CD4-positive, alpha-beta T cell treated with Interleukin-2 at 100 ng/mL for 4 hours (primary cell): Measurements from ENCODE around the gene COL17A1.

Experiments
- DNase-seq: peaks from one replicate; pipeline ENCODE4 v3.0.0-alpha.2; 2020; ENCODE audit warnings: low spot score

Gene COL17A1

GRCh38 chr10:104085801-104086400 lies at the start of gene COL17A1:
Gene COL17A1 (minus strand): TSS chr10:104085880. CDS start chr10:104080673, 5,207 bp downstream.
- DNase-seq: no peak

DNA sequence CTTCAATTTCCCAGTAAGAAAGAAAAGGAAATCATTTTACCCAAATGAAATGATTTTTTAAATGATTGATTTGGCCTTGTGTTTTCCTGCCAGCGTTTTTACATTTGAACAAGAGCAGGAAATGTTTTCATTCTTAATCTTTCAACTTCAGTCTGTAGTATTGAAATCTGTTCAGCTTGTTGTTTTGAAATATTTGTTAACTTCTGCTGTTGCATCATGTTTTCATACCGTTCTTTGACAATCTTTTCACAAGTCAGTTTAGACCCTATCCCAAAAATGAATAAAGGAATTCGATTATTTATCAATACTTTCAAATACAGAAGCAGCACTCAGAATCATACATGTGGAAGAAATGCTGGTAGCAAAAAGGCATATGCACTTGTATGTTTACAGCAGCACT lies 44.4 kb upstream of the COL17A1 start:
- no peak for DNase-seq

- no peak for DNase-seq
Observed at GRCh38 chr10:104128214-104128613, 42.5 kb upstream of the COL17A1 start.

DNA sequence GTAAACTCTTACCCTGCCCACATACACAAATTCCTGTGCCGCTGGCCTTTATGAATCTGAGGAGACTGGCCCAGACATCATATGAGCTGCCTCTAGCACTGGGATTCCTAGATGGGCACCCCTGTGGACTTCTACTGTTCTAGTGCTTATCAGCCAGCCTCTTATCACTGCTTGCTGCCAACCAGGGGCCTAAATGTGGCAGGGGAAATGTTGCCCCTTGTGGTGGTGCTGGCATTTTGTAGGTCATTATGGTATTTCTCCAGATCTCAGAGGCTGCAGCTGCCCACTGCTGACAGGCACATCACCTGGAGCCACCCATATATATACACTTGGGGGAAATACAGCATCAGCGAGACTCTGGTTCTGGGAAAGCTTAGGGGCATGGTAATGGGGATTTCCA lies 41.7 kb upstream of the COL17A1 start:
- DNase-seq: no peak

GRCh38 chr10:104123397-104123796 lies 37.7 kb upstream of the COL17A1 start:
- peak; percentile 36 for DNase-seq

- DNase-seq: no peak
Observed at GRCh38 chr10:104122225-104123107, 36.8 kb upstream of the COL17A1 start.

GRCh38 chr10:104121485-104122224 lies 36.0 kb upstream of the COL17A1 start, which contains the start of gene SFR1:
Gene SFR1 (plus strand): TSS chr10:104122171. CDS start chr10:104122184, 13 bp downstream.
- DNase-seq: peak; percentile 99

DNA sequence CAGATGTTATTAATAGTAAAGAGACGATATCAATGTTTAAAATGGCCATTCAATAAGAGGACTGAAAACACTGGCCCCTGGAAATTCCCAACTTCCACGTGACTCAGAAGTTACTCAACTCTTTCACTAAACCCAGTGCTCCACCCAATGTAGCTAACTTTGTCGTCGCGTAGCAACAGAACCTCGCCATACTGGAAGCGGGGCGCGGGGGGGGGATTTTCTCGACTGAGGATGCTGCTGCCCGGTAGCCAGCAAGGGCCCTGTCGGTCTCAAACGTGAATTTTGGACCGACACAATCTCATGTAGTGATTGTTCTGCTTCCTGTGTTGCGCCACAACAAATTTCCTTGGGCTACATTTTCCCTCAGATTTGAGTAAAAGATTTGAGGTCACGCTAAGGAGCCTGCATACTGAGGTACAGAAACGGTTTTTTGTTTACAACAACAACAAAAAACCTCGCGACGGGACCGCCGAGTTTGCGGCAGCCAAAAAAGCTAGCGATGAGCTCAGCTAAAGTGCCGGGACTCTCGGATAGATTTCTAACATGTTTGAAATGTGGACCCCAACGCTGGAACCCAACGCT lies 35.3 kb upstream of the COL17A1 start:
- DNase-seq: peak; percentile 97

DNA sequence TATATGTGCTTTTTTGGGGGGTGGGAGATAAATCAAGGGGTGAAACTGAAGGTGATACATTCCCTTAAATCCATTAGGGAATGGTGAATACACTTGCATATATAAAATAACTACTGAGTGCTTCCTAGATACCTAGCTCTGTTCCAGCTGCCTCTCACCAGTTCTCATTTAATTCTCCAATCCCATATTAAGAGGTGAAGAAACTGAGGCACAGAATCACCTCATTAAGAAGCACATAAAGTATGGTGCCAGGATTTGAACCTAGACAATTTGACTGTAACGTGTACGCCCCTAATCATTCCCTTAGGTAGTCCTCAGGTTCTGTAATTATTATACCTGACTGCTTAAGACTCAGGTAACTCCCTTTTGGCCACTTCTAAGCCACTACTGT lies 34.8 kb upstream of the COL17A1 start:
- DNase-seq: no peak

DNA sequence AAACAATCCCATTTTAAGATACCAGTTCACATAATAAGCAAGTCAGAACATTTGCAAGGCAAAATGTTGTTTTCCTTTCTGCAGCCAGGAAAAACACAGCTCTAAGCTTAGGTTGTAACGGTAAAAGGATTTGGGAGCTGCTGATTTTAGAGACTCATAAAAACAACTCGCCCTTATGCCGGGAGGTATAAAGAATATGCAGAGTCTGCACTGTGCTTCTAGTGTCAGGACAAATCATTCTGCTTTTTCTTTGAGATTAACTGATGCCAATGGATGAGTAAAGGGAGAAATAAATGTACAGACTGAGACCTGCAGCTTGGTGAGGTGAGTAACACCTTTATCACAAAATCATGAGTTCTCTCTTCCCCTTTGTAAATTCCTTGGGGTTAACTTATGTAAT lies 34.3 kb upstream of the COL17A1 start:
- DNase-seq: no peak

DNA sequence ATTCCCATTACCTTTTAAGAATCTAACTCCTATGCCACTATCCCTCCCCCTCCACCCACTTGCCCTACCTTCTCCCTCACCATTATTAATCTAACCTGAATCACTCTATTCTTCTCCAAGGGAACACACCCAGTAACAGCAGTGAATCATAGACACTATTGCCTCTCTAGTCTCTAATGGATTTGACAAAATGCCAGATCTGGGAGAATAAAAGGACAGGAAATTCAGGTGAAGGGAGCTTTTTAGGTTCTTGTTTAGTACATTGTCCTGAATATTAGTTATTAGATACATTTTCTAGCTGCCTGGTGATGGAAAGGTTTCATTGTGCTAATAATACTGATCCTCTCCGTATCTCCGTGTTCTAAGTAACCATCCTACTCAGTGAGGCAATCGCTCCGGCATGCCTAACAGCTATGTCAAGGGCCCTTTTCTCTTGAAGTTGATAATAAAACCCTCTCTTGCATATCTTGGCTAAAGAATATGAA lies 32.2 kb upstream of the COL17A1 start:
- DNase-seq: no peak

DNA sequence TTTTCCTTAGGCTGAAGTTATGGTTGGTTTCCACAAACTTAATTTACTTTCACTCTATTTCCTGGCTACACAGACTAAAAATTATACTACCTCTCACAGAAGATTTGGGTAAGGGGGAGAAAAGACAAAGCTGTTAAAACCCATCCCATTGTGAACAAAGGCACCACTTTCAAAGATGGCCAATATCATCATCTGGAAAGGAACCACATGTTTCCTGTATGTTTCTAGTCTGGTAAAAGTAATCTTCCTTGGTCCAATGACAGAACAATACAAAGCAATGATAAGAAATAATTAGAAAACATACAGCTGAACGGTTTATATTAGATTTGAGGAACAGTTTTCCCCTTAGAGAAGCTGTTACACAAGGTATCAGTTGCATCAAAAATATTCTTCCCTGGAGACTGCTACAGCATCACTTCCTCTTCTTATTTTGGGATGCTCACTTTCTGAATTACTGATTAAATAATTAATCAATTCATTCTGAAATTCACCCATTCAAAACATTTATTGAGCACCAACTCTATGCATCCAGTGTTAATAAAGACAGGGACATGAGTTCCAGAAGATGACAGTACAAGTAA lies 27.8 kb upstream of the COL17A1 start:
- no peak for DNase-seq

DNA sequence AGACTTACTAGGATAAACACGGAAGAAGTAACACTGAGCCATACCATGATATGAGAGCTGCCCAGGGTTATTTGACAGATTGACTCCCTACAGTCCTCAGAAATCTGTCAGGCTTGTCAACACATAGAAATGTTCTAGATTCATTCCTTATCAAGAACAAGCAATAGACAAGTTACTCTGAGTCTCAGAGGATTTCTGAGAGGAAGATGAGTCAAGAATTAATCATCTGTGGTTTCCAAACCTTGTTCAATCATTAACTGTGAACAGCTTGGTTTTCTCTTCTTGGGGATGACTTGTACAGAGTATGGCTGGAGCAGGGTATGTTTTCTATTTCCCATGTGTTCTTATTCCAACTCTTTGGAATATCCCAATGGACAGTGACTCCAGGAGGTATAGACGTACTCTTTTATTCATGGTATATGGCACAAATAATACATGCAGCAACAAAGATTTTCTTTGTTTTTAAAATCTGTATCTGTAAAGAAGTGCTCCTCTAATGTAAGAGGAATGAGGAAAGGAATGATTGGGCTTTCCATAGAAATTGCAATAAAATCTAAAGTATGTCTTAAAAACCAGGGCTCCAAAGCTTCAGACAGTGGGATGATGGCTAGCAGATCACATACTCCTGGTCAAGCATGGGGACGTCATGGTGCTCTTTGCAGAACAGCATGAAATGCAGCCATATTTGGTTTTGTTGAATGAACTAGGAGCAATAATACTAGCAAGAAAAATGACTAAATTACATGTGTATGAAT lies 24.4 kb upstream of the COL17A1 start:
- peak; percentile 39 for DNase-seq

- DNase-seq: no peak
Observed at GRCh38 chr10:104104926-104105325, 19.2 kb upstream of the COL17A1 start.

DNA sequence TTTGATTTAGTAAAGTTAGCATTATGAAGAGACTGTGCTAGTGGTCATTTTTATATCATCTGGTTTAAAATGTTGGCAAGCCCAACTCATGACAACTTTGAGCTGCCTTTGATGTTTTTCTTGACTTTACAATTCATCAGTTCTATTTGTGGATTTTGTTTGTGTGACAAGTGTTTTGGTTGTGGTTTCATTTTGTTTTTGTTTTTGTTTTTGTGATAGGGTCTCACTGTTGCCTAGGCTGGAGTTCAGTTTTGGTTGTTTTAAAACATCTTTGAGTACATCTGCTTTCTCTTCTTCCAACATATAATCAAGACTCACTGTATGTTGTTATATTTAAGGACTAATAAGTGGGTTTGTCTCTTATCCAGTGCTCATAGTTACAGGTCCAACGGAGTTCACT lies 18.7 kb upstream of the COL17A1 start:
- DNase-seq: no peak

- no peak for DNase-seq
Observed at GRCh38 chr10:104103956-104104355, 18.3 kb upstream of the COL17A1 start.

DNA sequence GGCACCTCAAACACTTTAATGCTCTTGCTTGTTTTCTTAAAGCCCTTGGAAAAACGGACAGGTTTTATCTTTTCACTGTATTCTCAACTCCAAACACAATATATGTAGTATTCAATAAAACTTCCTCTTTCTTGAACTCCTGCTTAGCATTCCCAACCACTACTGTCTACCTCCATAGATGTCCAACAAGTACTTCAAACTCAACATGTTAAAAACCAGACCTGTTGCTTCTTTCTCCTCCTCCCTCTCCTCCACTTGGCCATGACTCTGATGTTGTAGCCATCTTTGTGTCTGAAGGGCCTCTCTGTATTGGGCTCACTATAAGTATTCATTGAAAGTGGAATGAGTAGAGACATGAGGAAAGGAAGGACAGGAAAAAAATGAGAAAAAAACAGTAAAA lies 16.2 kb upstream of the COL17A1 start:
- DNase-seq: no peak

- no peak for DNase-seq
Observed at GRCh38 chr10:104100795-104101194, 15.1 kb upstream of the COL17A1 start.

DNA sequence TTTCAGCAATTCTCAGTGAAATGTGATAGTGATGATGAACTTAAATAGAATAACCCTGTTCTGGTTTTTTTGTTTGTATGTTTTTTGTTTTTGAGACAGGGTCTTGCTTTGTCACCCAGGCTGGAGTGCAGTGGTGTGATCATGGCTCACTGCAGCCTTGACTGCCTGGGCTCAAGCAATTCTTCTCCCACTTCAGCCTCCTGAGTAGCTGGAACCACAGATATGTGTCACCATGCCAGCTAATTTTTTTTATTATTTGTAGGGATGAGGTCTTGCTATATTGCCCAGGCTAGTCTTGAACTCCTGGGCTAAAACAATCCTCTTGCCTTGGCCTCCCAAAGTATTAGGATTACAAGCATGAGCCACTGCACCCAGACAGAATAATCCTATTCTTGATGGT lies 14.3 kb upstream of the COL17A1 start:
- no peak for DNase-seq

GRCh38 chr10:104099269-104099668 lies 13.6 kb upstream of the COL17A1 start:
- no peak for DNase-seq

DNA sequence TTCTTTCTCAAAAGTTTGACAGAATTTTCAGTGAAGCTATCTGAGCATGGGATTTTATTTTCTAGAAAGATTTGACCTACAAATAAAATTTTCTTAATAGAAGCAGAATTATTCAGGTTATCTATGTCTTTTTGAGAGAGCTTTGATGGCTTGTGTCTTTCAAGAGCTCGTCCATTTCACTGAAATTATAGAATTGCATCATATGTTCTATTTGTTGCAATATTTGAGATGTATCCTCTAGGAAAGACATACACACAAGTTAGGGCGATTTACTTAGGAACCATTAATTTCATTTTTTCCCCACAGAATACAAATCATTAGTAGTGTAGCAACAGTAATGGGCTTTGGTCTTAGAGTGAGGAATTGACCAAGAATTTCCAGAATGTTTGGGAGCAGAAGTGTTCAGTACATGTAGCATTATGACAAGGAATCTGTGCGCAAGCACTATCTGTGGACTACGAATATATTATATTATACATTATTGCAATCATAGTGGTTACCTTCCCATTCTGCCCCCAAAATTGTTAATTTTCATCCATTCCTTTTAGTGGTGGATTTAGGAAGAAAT lies 12.8 kb upstream of the COL17A1 start:
- no peak for DNase-seq
